Vein endothelial cell (primary cell): ENCODE results near the gene FOXJ3. TPM values are rescaled to one million over a fixed set of nuclear protein-coding genes. Genes with fewer than 3 reads are reported as not detected.

ENCODE experiments used
- total RNA-seq: library from RNA; depleted of rRNA; stranded (reverse); fragments of >200 nt; gene quantifications from 2 replicates; pipeline ENCODE4 v1.2.3, GENCODE V29; 2012

FOXJ3 gene
- total RNA-seq: 46.4 and 51.6 TPM in 2 replicates

GRCh38 chr1:42335050-42335808 lies at the start of gene FOXJ3:
FOXJ3 (minus strand) TSS chr1:42335235; CDS start chr1:42311093, 24,142 bp downstream.

GRCh38 chr1:42380586-42381279 lies 45.7 kb upstream of the FOXJ3 start, which contains the start of gene RIMKLA:
RIMKLA (plus strand) TSS chr1:42380792; CDS start chr1:42380935, 143 bp downstream.

GRCh38 chr1:42164551-42165420 lies 170.2 kb downstream of the FOXJ3 start, which contains the start of gene GUCA2A:
GUCA2A (minus strand) TSS chr1:42164745; CDS start chr1:42164712, 33 bp downstream.

GRCh38 chr1:42152907-42153600 lies 182.0 kb downstream of the FOXJ3 start, which contains the start of gene GUCA2B:
GUCA2B (plus strand) TSS chr1:42153410; CDS start chr1:42153451, 41 bp downstream.

Other genes starting within 250 kb of the FOXJ3 start
- not detected in 2 replicates for gene GUCA2B, start 181.8 kb downstream of the FOXJ3 start, total RNA-seq
- gene GUCA2A, start 170.5 kb downstream of the FOXJ3 start, total RNA-seq: not detected in 2 replicates
- under 0.01 TPM in 1 of 2 replicates, not detected in the other for gene RIMKLA, start 45.6 kb upstream of the FOXJ3 start, total RNA-seq
- 0.48 TPM in 1 of 2 replicates, not detected in the other for gene ZMYND12, start 120.8 kb upstream of the FOXJ3 start, total RNA-seq
- gene PPCS, start 121.3 kb upstream of the FOXJ3 start, total RNA-seq: 33.6 and 56.5 TPM in 2 replicates
- 0.57 and 1.3 TPM in 2 replicates for gene CCDC30, start 128.1 kb upstream of the FOXJ3 start, total RNA-seq